ENCODE results near the gene GMNC.
"Not testable (repeated sequence)": the region's sequence is repeated elsewhere in the genome, so short reads cannot be mapped to it uniquely, and the experiment has no call there.

Gene GMNC

GRCh38 chr3:190862209-190863118, at the start of gene GMNC:
Gene GMNC (minus strand): TSS chr3:190862694. CDS start chr3:190862615, 79 bp downstream.
- DNase-seq = no peak

GRCh38 chr3:190911382-190911781, 48.9 kb upstream of the GMNC start:
- no peak for DNase-seq

- no peak for DNase-seq
These were observed 47.4 kb upstream of the GMNC start for GRCh38 chr3:190909908-190910307.

- no peak for DNase-seq
These were observed 40.7 kb upstream of the GMNC start for GRCh38 chr3:190903156-190903555.

GRCh38 chr3:190902292-190902691, 39.8 kb upstream of the GMNC start:
- no peak for DNase-seq

GRCh38 chr3:190892395-190892902, 30.0 kb upstream of the GMNC start:
- DNase-seq = no peak

- no peak for DNase-seq
These were observed 24.5 kb upstream of the GMNC start for GRCh38 chr3:190886945-190887344.

- no peak for DNase-seq
These were observed 21.7 kb upstream of the GMNC start for GRCh38 chr3:190883973-190884832.

GRCh38 chr3:190883141-190883540, 20.6 kb upstream of the GMNC start:
- DNase-seq = no peak

GRCh38 chr3:190877925-190878324, 15.4 kb upstream of the GMNC start:
- DNase-seq = no peak

- DNase-seq = not testable (repeated sequence)
These were observed 13.9 kb upstream of the GMNC start for GRCh38 chr3:190876433-190876832.

- DNase-seq = not testable (repeated sequence)
These were observed 12.6 kb upstream of the GMNC start for GRCh38 chr3:190875061-190875460.

GRCh38 chr3:190870127-190870526, 7.6 kb upstream of the GMNC start:
- no peak for DNase-seq

GRCh38 chr3:190867071-190867470, 4.6 kb upstream of the GMNC start:
- no peak for DNase-seq

- DNase-seq = no peak
These were observed 3.3 kb upstream of the GMNC start for GRCh38 chr3:190865828-190866227.

- DNase-seq = no peak
These were observed 2.9 kb upstream of the GMNC start for GRCh38 chr3:190865419-190865818.

- no peak for DNase-seq
These were observed 1.5 kb upstream of the GMNC start for GRCh38 chr3:190864002-190864401.

- no peak for DNase-seq
These were observed 598 bp upstream of the GMNC start for GRCh38 chr3:190863119-190863465.

GRCh38 chr3:190860521-190860920, 2.0 kb downstream of the GMNC start:
- no peak for DNase-seq

GRCh38 chr3:190855151-190855550, 7.3 kb downstream of the GMNC start:
- no peak for DNase-seq

- DNase-seq = no peak
These were observed 8.4 kb downstream of the GMNC start for GRCh38 chr3:190854062-190854461.

GRCh38 chr3:190853464-190853863, 9.0 kb downstream of the GMNC start:
- no peak for DNase-seq

GRCh38 chr3:190849607-190850006, 12.9 kb downstream of the GMNC start:
- DNase-seq = no peak

GRCh38 chr3:190848870-190849269, 13.6 kb downstream of the GMNC start:
- DNase-seq = no peak
